ENCODE measurements around the gene CABP2. TPM values are rescaled to one million over a fixed set of nuclear protein-coding genes. Genes with fewer than 3 reads are reported as not detected.

The CABP2 gene
- total RNA-seq, result not detected

DNA sequence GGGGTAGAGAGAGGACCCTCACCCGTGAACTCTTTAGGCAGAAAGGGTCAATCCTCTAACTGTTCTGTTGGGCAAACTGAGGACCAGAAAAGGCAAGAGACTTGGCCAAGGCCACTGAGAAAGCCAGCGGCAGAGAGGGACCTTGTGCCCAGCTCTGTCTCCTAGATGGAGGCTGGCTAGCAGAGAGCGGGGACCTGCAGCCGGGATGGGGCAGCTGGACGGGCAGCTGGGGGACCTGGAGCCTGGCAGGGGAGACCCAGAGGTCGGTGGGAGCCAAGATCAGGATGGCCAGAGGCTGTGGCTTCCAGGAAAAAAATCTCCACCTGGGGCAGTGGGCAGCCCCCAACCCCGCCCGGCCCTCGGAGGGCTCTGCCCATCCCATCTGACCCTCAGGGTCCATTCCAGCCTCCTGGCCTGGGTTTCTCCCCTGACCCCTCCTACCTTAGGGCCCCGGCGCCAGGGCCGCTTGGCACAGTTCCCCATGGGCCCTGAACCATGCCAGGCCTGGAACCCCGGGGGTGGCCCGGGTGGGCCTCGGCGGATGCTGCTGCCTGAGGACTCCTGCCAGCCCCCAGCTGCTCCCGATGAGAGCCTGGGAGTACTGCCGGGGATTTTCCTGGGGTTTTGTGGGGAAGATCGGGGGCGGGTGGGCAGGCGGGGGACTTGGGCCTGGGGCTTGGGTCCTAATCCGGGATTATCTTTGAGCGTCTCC lies at the start of gene CABP2:
Gene CABP2 (minus strand): TSS at position 603 of the 712 bp plus-strand sequence. CDS start 120 bp downstream, at position 483.

DNA sequence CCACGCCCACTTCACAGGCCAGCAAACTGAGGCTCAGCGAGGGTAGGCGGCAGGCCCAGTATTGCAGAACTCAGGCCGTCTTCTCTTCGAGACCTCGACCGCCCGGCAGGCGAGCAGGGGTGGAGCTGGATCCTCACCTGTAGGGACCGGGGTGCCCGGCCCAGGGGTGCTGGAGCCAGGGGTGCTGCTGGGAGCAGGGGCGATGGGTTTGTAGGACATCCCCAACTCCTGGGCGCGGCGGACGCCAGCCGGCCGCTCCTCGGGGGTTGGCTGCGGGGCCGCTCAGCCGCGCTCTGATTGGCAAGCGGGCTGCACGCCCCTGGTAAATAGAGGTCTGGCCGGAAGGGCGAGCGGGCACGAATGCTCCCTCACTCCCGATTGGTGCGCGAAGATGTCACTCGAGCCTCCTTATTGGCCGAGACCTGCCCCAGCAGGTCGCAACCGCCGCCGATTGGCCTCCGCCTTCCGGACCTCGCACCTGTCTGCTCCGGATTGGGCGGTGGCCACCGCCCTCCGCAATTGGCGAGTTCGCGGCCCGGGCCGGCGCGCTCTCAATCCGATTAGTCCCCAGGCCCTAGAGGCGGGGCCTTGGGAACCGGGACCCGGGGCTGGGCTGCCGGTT lies 15.3 kb downstream of the CABP2 start, which contains the start of gene CDK2AP2:
Gene CDK2AP2 (minus strand): TSS at position 299 of the 622 bp plus-strand sequence. CDS start 80 bp downstream, at position 219.

DNA sequence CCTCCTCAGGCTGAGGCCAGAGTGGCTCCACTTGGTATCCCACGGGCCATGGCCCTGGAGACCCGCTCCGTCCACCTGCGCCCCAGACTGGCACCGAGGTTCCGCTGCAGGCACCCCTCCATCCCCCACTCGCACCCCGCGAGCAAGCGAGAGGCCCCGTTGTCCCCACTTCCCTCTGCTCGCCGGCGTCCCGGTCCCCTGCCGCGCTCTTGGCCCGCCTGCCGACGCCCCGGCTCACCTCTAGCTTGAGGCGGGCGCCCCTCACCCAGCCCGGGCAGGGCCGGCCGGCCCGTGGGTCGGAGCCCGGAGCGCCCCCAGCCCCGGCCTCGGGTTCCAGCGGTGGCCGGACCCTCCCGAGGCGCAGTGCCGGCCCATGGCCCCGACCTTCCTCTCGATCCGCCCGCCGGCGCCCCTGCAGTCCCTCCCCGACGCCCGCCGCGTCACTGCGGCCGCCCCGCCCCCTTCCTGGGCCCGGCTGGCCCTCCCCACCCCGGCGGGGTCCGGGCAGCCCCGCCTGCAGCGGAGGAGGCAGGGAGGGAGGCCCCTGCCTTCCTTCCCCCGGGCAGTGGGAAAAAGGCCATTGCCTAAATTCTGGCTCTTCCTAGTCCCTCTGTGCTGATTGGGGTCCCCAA lies 18.2 kb downstream of the CABP2 start, which contains the start of gene PITPNM1:
Gene PITPNM1 (minus strand): TSS at position 414 of the 632 bp plus-strand sequence. CDS start 1,183 bp downstream, outside the sequence.

DNA sequence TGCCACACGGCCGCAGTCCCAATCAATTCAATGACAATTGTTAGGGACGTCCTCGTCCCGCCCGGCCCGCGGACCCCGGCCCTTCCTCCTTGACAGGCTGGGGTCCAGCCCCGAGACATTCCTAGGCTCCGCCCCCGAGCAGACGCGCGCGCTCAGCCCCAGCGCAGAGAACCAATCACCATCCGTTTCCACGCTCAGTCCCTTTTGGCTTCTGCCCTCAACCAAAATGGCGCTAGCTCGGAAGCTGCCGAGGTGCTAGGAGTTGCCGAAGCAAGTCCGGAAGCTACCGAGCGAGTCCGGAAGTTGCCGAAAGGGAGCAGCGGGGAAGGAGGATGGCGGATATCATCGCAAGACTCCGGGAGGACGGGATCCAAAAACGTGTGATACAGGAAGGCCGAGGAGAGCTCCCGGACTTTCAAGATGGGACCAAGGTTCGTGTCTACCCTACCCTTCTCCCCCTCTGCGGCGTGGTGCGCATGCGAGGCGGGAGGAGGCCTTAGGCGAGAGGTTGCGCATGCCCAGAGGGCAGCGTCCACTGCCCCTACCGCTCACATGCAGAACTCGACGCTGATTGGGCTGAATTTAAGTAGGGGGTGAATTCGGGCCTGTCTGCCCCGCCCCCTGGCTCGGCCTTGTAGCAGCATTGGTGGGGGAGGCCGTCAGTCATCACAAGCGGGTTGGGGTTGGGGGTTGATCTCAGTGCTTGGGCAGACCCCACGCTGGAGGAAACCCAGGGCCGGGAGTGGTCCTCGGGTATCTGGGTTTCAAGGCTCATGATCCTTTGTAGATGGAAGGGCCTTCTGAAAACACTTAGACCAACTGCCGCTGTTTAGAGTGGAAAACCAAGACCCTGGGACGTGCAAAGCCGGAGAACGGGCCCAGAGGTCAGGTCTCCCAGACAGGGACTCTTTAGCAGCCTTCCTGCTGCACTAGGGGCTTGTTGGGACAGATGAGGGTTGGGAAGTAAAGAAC lies 40.1 kb downstream of the CABP2 start, which contains the start of gene AIP:
Gene AIP (plus strand): TSS at position 200 of the 972 bp plus-strand sequence. CDS start 133 bp downstream, at position 333.

Small RNA genes within 50 kb of the gene (small RNA-seq; reads per million reads assigned to genes)
- not detected for gene MIR6752 (ENCODE audit: low replicate concordance)

Other genes with a start within 250 kb of the CABP2 start
- gene ANKRD13D, start 234.1 kb downstream of the CABP2 start, total RNA-seq, result 57.9 TPM
- 8.5 TPM for gene SSH3, start 219.9 kb downstream of the CABP2 start, total RNA-seq
- 5.9 TPM for gene POLD4, start 169.9 kb downstream of the CABP2 start, total RNA-seq
- 0.31 TPM for gene CLCF1, start 149.8 kb downstream of the CABP2 start, total RNA-seq
- 27.5 TPM for gene RAD9A, start 131.5 kb downstream of the CABP2 start, total RNA-seq
- 57.0 TPM for gene PPP1CA, start 121.6 kb downstream of the CABP2 start, total RNA-seq
- 0.31 TPM for gene TBC1D10C, start 119.4 kb downstream of the CABP2 start, total RNA-seq
- gene CARNS1, start 107.8 kb downstream of the CABP2 start, total RNA-seq, result 0.31 TPM
- 16.0 TPM for gene RPS6KB2, start 95.0 kb downstream of the CABP2 start, total RNA-seq
- gene PTPRCAP, start 85.8 kb downstream of the CABP2 start, total RNA-seq, result 0.63 TPM
- 24.4 TPM for gene CORO1B, start 80.0 kb downstream of the CABP2 start, total RNA-seq
- not detected for gene GPR152, start 70.7 kb downstream of the CABP2 start, total RNA-seq
- not detected for gene CABP4, start 68.1 kb downstream of the CABP2 start, total RNA-seq
- gene TMEM134, start 54.2 kb downstream of the CABP2 start, total RNA-seq, result 19.7 TPM
- 46.0 TPM for gene AIP, start 40.4 kb downstream of the CABP2 start, total RNA-seq
- gene PITPNM1, start 18.1 kb downstream of the CABP2 start, total RNA-seq, result 39.1 TPM
- gene CDK2AP2, start 15.3 kb downstream of the CABP2 start, total RNA-seq, result 6.6 TPM
- gene GSTP1, start 60.4 kb upstream of the CABP2 start, total RNA-seq, result 151 TPM
- 174 TPM for gene NDUFV1, start 83.5 kb upstream of the CABP2 start, total RNA-seq
- gene NUDT8, start 106.5 kb upstream of the CABP2 start, total RNA-seq, result 4.4 TPM
- gene TBX10, start 116.3 kb upstream of the CABP2 start, total RNA-seq, result not detected
- gene ACY3, start 127.3 kb upstream of the CABP2 start, total RNA-seq, result not detected
- gene ALDH3B2, start 151.2 kb upstream of the CABP2 start, total RNA-seq, result not detected